Liver (tissue), 9 donors: ENCODE results near the gene MYO7A. TPM values are rescaled to one million over a fixed set of nuclear protein-coding genes. Genes with fewer than 3 reads are reported as not detected.

ENCODE experiments used
- DNase-seq: peaks from one replicate; pipeline ENCODE4 v3.0.0-alpha.2; 2017; ENCODE audit warnings: low spot score
- H3K27ac ChIP-seq, 2 donors: one replicate each; pipeline ENCODE4 v1.7.0; 2013; ENCODE audit warnings: inconsistent platforms in 2 of 2, low read length in 2 of 2, control low read depth in 1 of 2, low read depth in 1 of 2, mild to moderate bottlenecking in 1 of 2
- H3K27me3 ChIP-seq, 4 donors: one replicate each; pipeline versions ENCODE4 v1.6.1 to v1.7.0; 2013; ENCODE audit warnings: low read length in 3 of 4, inconsistent platforms in 1 of 4, mild to moderate bottlenecking in 1 of 4, moderate library complexity in 1 of 4; ENCODE audit not compliant: control insufficient read depth in 4 of 4, insufficient read depth in 4 of 4
- H3K36me3 ChIP-seq, 4 donors: one replicate each; pipeline versions ENCODE4 v1.6.1 to v1.7.0; 2013; ENCODE audit warnings: low read length in 3 of 4, mild to moderate bottlenecking in 3 of 4, low read depth in 1 of 4, moderate library complexity in 1 of 4; ENCODE audit not compliant: control insufficient read depth in 4 of 4, insufficient read depth in 3 of 4
- H3K4me1 ChIP-seq, 4 donors: one replicate each; pipeline versions ENCODE4 v1.6.1 to v1.7.0; 2013; ENCODE audit warnings: low read length in 3 of 4, mild to moderate bottlenecking in 3 of 4, moderate library complexity in 1 of 4; ENCODE audit not compliant: control insufficient read depth in 4 of 4, insufficient read depth in 4 of 4
- H3K4me3 ChIP-seq, 3 donors: one replicate each; pipeline versions ENCODE4 v1.6.1 to v1.7.0; 2013; ENCODE audit warnings: low read length in 3 of 3, control low read depth in 1 of 3, low read depth in 1 of 3, mild to moderate bottlenecking in 1 of 3
- H3K9ac ChIP-seq, 2 donors: one replicate each; pipeline ENCODE4 v1.7.0; 2013; ENCODE audit warnings: low read length in 2 of 2, mild to moderate bottlenecking in 2 of 2, moderate library complexity in 2 of 2, control low read depth in 1 of 2, low read depth in 1 of 2
- H3K9me3 ChIP-seq, 4 donors: one replicate each; pipeline versions ENCODE4 v1.6.1 to v1.7.0; 2013; ENCODE audit warnings: low read length in 3 of 4; ENCODE audit not compliant: control insufficient read depth in 4 of 4
- ATF3 ChIP-seq: IDR thresholded peaks from 2 replicates; pipeline ENCODE4 v1.6.1; 2016; ENCODE audit warnings: antibody characterized with exemption
- CTCF ChIP-seq: fragments of 150-350 bp; IDR thresholded peaks from 2 replicates; pipeline ENCODE4 v1.5.1; 2017; ENCODE audit warnings: improper control_type of control experiment, low read depth, low read length; ENCODE audit not compliant: missing input control
- EGR1 ChIP-seq, 2 donors: IDR thresholded peaks; 2 replicates each; pipeline ENCODE4 v1.6.1; 2016 to 2018; ENCODE audit warnings: antibody characterized with exemption in 2 of 2, low read depth in 2 of 2
- FOXA1 ChIP-seq: IDR thresholded peaks from 2 replicates; pipeline ENCODE4 v1.6.1; 2016; ENCODE audit warnings: antibody characterized with exemption
- FOXA2 ChIP-seq: IDR thresholded peaks from 2 replicates; pipeline ENCODE4 v1.6.1; 2016; ENCODE audit warnings: antibody characterized with exemption
- GABPA ChIP-seq, 2 donors: IDR thresholded peaks in 1 of 2; conservative IDR thresholded peaks in 1 of 2; 2 replicates each; pipeline ENCODE4 v1.6.1; 2016; ENCODE audit warnings: antibody characterized with exemption in 2 of 2, mild to moderate bottlenecking in 1 of 2, moderate library complexity in 1 of 2
- HNF4A ChIP-seq, 2 donors: conservative IDR thresholded peaks; 2 replicates each; pipeline ENCODE4 v1.6.1; 2016; ENCODE audit warnings: antibody characterized with exemption in 2 of 2, mild to moderate bottlenecking in 2 of 2
- HNF4G ChIP-seq: IDR thresholded peaks from 2 replicates; pipeline ENCODE4 v1.6.1; 2016; ENCODE audit warnings: antibody characterized with exemption
- JUND ChIP-seq, 2 donors: IDR thresholded peaks; 2 replicates each; pipeline ENCODE4 v1.6.1; 2016; ENCODE audit warnings: antibody characterized with exemption in 2 of 2
- MAX ChIP-seq: IDR thresholded peaks from 2 replicates; pipeline ENCODE4 v1.6.1; 2016; ENCODE audit warnings: antibody characterized with exemption
- NR2F2 ChIP-seq: IDR thresholded peaks from 2 replicates; pipeline ENCODE4 v1.6.1; 2016; ENCODE audit warnings: antibody characterized with exemption
- RAD21 ChIP-seq, 2 donors: IDR thresholded peaks; 2 replicates each; pipeline ENCODE4 v1.6.1; 2016; ENCODE audit warnings: antibody characterized with exemption in 2 of 2, mild to moderate bottlenecking in 2 of 2
- REST ChIP-seq: IDR thresholded peaks from 2 replicates; pipeline ENCODE4 v1.6.1; 2016; ENCODE audit warnings: antibody characterized with exemption, mild to moderate bottlenecking
- RXRA ChIP-seq, 2 donors: IDR thresholded peaks; 2 replicates each; pipeline ENCODE4 v1.6.1; 2017 to 2018; ENCODE audit warnings: antibody characterized with exemption in 2 of 2, mild to moderate bottlenecking in 1 of 2
- SP1 ChIP-seq: IDR thresholded peaks from 2 replicates; pipeline ENCODE4 v1.6.1; 2018; ENCODE audit warnings: antibody characterized with exemption, mild to moderate bottlenecking
- TAF1 ChIP-seq: conservative IDR thresholded peaks from 2 replicates; pipeline ENCODE4 v1.6.1; 2016; ENCODE audit warnings: antibody characterized with exemption, mild to moderate bottlenecking
- YY1 ChIP-seq: IDR thresholded peaks from 2 replicates; pipeline ENCODE4 v1.6.1; 2016; ENCODE audit warnings: antibody characterized with exemption, mild to moderate bottlenecking
- ZBTB33 ChIP-seq: IDR thresholded peaks from 2 replicates; pipeline ENCODE4 v1.6.1; 2016; ENCODE audit warnings: antibody characterized with exemption
- WGBS: extraction: QIAGEN DNeasy Blood & Tissue Kit; methylation state at CpG from one replicate; pipeline ENCODE4 v1.1.7; 2013; 5-methylcytosine and 5-hydroxymethylcytosine counted together
- polyA plus RNA-seq, 2 donors: library from polyadenylated mRNA; stranded (reverse) in 1 of 2; unstranded in 1 of 2; fragments of 200-250 nt in 1 of 2; fragments of >200 nt in 1 of 2; fragmentation: Nextera tagmentation in 1 of 2; extraction: Ambion mirVana in 1 of 2; gene quantifications; one replicate each; pipeline versions ENCODE4 v1.2.1 to v1.2.3, GENCODE V29; 2013 to 2015
- total RNA-seq, 2 donors: library from RNA; depleted of rRNA; stranded (reverse); fragments of >200 nt; gene quantifications; one replicate each; pipeline ENCODE4 v1.2.3, GENCODE V29; 2014
- donor health status: healthy.
- donor health status: healthy.
- donor health status: healthy.
- donor health status: healthy.
- donor health status: healthy.

Gene MYO7A
- total and polyA plus RNA-seq, 4 donors, result 7.3 to 33.6 (median 11.3) TPM

GRCh38 chr11:77252555-77253270 lies 124.7 kb downstream of the MYO7A start:
- 38% methylated on average over 3 of the region's 3 CpGs for WGBS
- no peak for DNase-seq
- no peaks in the 10 kb centered on the region for H3K27me3 ChIP-seq
- peak overlapping the region; percentile 85 to 86 for H3K27ac ChIP-seq
- H3K9ac ChIP-seq, result peak overlapping the region in 1 of 2 donors; percentile 32
- peaks cover 4 to 21% (median 7%) of the 10 kb centered on the region in 4 donors for H3K4me1 ChIP-seq
- TF ChIP-seq FOXA2, result peak; percentile 93
- peak; percentile 86 for TF ChIP-seq MAX
- TF ChIP-seq HNF4A (conservative IDR thresholded peaks at IDR 0.05), result peak; percentile 98 to 99
- no peak for TF ChIP-seq ATF3
- TF ChIP-seq TAF1, result no peak
- peak; percentile 85 for TF ChIP-seq FOXA1
- TF ChIP-seq CTCF, result no peak
- peak in 1 of 2 donors; percentile 80 for TF ChIP-seq JUND (IDR thresholded peaks at IDR 0.05)
- peak; percentile 99 for TF ChIP-seq RXRA (IDR thresholded peaks at IDR 0.05)
- TF ChIP-seq ZBTB33, result peak; percentile 71
- TF ChIP-seq SP1, result peak; percentile 99
- peak; percentile 96 for TF ChIP-seq HNF4G
- TF ChIP-seq GABPA (IDR thresholded peaks at IDR 0.05 in 1 of 2, conservative IDR thresholded peaks at IDR 0.05 in 1 of 2), result peak in 1 of 2 donors; percentile 32
- no peak for TF ChIP-seq EGR1 (IDR thresholded peaks at IDR 0.05; ENCODE audit: low read depth in 2 of 2)
- no peak for TF ChIP-seq NR2F2
- peak; percentile 90 for TF ChIP-seq REST
- TF ChIP-seq RAD21 (IDR thresholded peaks at IDR 0.05), result peak; percentile 67
- TF ChIP-seq YY1, result peak; percentile 83
- peak overlapping the region; percentile 2 to 35 (median 13) for H3K4me3 ChIP-seq
- no peaks in the 10 kb centered on the region for H3K9me3 ChIP-seq
- no peaks in the 10 kb centered on the region for H3K36me3 ChIP-seq
